ENCODE data around the gene FGF8. TPM values are rescaled to one million over a fixed set of nuclear protein-coding genes. Genes with fewer than 3 reads are reported as not detected.
A peak's percentile ranks its signal among the peaks of the same experiment; 100 is the strongest.

FGF8 gene
- total RNA-seq, 1 donor from 2014 or later = not detected

DNA sequence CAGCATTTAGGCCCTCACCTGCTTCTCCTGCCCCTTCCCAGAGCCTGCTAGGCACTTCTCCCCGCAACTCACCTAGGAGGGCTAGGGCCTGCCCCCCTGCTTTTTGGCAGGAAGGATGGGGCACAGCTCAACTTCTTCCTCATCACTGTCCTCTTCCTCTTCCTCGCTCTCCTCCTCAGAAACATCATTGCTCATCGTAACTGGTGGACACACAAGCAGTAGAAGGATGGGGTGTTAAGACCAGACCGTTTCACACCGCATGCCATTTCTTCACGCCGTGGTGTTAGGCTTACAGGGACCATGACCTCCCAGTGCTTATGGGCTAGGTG, 5.7 kb upstream of the FGF8 start:
- Histone ChIP-seq H3K27ac (no peak overlapping the region), H3K9me3 (no peaks in the 10 kb centered on the region), H3K27me3 (no peaks in the 10 kb centered on the region), H3K4me3 (no peak overlapping the region), H3K36me3 (peaks cover 21 to 25% of the 10 kb centered on the region in 2 donors), H3K4me1 (peaks cover 17 to 30% of the 10 kb centered on the region in 2 donors)
- intact Hi-C loops (cut with DNase I) = loop anchor here (2.0 to 5.0 kb wide), 2 partner anchors 179 to 569 kb away; no protein-coding TSS in a partner anchor
- TF ChIP-seq, protein P1, sequence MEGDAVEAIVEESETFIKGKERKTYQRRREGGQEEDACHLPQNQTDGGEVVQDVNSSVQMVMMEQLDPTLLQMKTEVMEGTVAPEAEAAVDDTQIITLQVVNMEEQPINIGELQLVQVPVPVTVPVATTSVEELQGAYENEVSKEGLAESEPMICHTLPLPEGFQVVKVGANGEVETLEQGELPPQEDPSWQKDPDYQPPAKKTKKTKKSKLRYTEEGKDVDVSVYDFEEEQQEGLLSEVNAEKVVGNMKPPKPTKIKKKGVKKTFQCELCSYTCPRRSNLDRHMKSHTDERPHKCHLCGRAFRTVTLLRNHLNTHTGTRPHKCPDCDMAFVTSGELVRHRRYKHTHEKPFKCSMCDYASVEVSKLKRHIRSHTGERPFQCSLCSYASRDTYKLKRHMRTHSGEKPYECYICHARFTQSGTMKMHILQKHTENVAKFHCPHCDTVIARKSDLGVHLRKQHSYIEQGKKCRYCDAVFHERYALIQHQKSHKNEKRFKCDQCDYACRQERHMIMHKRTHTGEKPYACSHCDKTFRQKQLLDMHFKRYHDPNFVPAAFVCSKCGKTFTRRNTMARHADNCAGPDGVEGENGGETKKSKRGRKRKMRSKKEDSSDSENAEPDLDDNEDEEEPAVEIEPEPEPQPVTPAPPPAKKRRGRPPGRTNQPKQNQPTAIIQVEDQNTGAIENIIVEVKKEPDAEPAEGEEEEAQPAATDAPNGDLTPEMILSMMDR (IDR thresholded peaks at IDR 0.05) = no peak
- peak in 1 of 2 donors; percentile 2 for DNase-seq (ENCODE audit: low spot score in 2 of 2)

DNA sequence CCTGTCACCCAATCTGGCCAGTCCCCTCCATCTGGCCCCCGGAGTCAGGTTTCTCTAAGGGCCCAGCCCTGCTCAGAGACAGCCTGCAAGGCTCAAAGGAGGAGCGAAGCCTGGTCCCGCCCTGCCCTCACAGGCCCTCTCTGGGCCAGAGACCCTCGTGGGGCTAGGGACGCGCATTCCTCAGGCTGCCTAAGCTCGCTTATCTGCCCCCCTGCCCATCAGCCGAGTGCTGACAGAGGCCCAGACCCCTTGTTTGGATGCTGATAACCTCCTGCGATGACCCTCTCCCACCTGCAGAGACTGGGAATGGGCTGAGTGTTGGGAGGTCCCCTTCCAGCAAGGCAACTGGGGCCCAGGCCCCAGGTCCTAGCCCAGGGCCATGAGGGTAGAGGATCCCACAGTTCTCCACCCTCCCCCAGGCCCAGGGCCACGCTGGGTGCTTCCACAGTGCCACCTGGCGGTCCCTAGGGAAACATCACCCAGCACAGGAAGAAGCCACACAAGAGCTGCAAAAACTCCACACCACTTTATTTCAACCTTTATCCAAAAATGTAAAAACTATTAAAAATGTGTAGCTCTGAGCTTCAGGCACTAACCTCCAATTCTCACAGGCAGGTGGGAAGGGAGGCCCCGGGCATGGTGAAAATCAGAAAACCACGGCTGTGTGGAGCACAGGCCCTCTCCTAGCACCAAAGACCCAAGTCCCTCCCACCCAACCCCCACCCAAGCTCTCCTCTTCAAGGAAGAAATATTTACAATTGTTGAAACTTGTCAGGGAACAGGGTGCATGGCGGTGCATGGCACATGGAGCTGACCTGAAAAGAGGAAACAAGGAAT, 5.1 kb upstream of the FGF8 start:
- Histone ChIP-seq H3K4me1 (peaks cover 23 to 30% of the 10 kb centered on the region in 2 donors), H3K9me3 (no peaks in the 10 kb centered on the region), H3K4me3 (no peak overlapping the region), H3K27me3 (no peaks in the 10 kb centered on the region), H3K36me3 (peaks cover 15 to 20% of the 10 kb centered on the region in 2 donors), H3K27ac (no peak overlapping the region)
- TF ChIP-seq, protein P1 (IDR thresholded peaks at IDR 0.05) = peak; percentile 42 to 87 (median 76)
- intact Hi-C loops (cut with DNase I) = loop anchor here (1.0 to 5.0 kb wide), 3 partner anchors 178 to 569 kb away; no protein-coding TSS in a partner anchor
- peak in 1 of 2 donors; percentile 65 for DNase-seq (ENCODE audit: low spot score in 2 of 2)

DNA sequence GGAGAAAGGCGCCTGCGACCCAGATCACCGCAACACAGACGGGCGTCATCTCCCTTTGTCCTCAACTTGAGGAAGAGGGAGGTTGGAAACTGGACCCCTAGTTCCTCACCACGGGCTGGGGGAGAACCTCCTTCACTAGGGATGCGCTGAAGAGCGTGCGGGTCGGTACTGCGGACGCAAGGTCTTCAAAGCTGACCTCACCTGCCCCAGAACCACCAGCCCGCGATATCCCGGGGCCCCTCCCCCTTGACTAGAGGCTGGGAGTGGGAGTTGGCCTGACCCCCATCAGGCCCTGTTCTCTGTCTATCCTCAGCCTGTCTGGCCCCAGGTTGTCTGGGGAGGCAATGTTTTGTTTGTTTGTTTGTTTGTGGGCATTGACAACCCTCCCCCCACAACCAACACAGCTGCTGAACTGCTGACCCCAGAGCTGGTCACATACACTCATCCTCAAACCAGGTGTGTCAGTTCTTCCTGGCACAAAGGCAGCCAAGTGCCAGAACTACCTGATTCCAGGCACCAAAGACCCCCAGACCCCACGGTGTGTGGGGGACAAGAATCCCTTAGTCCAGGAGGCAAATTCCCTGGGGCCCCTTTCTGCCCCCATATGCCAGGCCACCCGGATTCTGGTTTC, 4.4 kb upstream of the FGF8 start:
- Histone ChIP-seq H3K27ac (no peak overlapping the region), H3K4me3 (peak overlapping the region; percentile 50 to 61), H3K27me3 (peaks cover 4% of the 10 kb centered on the region), H3K4me1 (peaks cover 26 to 33% of the 10 kb centered on the region in 2 donors), H3K36me3 (peaks cover 9 to 12% of the 10 kb centered on the region in 2 donors), H3K9me3 (no peaks in the 10 kb centered on the region)
- intact Hi-C loops (cut with DNase I) = loop anchor here (1.0 to 5.0 kb wide), 3 partner anchors 178 to 568 kb away; no protein-coding TSS in a partner anchor
- TF ChIP-seq, protein P1 (IDR thresholded peaks at IDR 0.05) = no peak
- DNase-seq (ENCODE audit: low spot score in 2 of 2) = peak in 1 of 2 donors; percentile 59

DNA sequence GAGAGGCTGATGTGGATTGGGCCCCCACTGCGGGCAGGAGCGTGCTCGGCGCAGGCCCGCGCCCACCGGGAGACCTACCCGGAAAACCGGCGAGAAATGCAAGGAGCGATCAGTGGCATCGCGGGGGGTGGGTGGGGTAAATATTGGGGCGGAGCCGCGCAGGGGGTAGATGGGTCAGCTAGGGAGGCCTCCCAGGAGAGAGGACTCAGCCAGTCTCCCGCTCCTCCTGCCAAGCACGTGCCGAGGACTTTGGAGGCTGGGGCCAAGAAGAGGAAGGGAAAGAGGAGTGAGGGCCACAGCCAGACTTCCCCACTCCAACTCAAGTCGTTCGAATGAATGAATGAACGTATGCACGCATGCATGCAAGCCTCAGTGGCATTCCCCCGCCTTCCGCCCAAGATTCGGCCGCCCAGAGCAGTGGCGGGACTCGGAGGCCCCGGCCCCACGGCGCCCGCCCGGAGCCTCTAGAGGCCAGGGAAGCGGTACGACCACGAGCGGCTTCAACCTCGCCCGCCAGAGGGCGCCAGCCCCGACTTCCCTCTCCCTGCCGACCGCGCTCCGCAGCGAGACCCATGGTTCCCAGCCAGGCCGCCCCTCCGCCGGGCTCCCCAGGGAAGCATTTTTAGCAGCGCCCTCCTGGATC, 3.8 kb upstream of the FGF8 start:
- DNase-seq (ENCODE audit: low spot score in 2 of 2) = peak in 1 of 2 donors; percentile 84
- no peaks in the 10 kb centered on the region for H3K9me3 ChIP-seq
- peaks cover 29 to 37% of the 10 kb centered on the region in 2 donors for H3K4me1 ChIP-seq
- intact Hi-C loops (cut with DNase I) = loop anchor here (1.0 to 5.0 kb wide), 3 partner anchors 177 to 567 kb away; no protein-coding TSS in a partner anchor
- H3K4me3 ChIP-seq = peak overlapping the region; percentile 50 to 61
- peaks cover 8% of the 10 kb centered on the region for H3K27me3 ChIP-seq
- H3K36me3 ChIP-seq = peaks cover 4 to 6% of the 10 kb centered on the region in 2 donors
- H3K27ac ChIP-seq = no peak overlapping the region
- TF ChIP-seq, protein P1 (IDR thresholded peaks at IDR 0.05) = peak; percentile 60 to 90 (median 88)

DNA sequence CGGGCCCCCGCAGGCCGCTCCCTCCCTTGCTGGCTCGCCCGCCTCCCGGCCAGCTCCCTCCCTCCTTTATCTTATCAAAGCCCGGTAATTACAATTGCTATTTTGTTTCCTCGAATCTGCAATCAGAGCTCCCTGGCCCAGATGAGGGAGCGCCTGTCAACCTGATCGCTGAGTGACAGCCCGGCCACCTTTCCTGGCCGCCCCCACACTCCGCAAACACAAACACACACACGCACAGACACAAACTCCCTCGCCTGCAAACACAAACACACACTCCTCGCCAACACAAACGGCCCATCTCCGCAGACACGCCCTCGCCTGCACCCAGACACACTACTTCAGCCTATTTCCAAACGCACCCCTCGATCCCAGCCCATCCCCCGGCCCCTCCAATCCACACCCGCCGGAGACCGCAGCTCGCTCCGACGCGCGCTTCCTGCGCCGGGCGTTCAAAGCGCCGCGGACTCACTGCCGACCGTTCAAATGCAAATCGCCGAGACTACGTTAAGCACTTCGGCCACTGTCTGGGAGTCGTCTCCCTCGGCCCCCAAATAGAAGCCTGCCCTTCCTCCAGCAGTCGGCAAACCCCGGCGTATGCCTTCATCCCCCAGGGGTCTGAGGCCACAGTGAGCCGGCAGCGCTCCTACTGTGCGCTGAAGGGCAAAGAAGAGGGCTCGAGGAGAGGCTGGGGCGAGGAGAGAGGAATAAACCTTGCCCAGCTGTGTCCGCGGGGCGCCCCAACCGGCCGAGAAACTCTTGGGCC, 3.0 kb upstream of the FGF8 start:
- Histone ChIP-seq H3K27ac (no peak overlapping the region), H3K36me3 (no peaks in the 10 kb centered on the region), H3K27me3 (peaks cover 15% of the 10 kb centered on the region), H3K4me3 (peak overlapping the region; percentile 50 to 61), H3K9me3 (no peaks in the 10 kb centered on the region), H3K4me1 (peaks cover 29 to 36% of the 10 kb centered on the region in 2 donors)
- intact Hi-C loops (cut with DNase I) = no loop called here
- TF ChIP-seq, protein P1 (IDR thresholded peaks at IDR 0.05) = no peak
- DNase-seq (ENCODE audit: low spot score in 2 of 2) = peak in 1 of 2 donors; percentile 68
